HG02973 (cell line): ENCODE measurements around the gene ATG101.

Experiments used
- ATAC-seq: cut with Tn5 transposase; IDR thresholded peaks from one replicate; pipeline ENCODE4 v1.9.1; 2021; ENCODE audit warnings: moderate library complexity; ENCODE audit not compliant: unreplicated experiment

The ATG101 gene

DNA sequence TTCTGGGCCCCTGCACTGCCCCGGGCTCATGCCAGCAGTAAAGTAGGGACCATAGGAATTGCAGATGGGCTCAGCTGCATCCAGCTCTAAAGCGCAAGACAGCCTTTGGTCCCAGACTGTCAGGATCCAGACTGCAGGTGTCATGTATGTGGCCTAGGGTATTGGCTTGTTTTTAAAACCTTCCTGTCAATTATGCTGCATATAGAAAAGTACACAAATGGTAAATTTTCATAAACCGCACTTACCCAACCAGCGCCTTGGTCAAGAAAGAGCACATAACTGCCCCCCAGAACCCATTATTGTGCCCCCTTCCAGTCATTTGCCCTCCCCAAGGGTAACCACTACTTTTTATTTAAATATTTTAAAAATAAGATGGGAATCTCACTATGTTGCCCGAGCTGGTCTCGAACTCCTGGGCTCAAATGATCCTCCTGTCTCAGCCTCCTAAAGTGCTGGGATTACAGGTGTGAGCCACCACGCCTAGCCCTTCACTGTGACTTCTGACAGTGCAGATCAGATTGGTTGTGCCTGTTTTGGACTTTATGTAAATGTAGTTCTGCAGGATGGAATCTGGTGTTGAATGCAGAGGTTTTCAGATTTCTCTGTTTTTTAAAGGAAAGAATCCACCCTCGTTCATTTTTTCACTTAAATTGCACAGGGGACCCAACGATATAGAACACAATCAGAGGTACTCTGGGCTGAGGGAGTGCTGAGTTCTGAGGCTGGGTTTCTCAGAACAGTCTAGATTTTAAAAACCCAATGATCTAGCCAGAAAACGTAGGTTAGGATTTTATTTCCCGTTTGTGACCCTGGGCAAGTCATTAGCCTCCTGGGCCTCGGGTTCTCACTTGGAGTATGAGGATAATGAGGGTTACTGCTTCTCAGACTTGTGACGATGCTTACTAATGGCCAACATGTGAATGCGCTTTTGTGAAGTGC, 11.9 kb upstream of the ATG101 start:
- ATAC-seq = no peak

DNA sequence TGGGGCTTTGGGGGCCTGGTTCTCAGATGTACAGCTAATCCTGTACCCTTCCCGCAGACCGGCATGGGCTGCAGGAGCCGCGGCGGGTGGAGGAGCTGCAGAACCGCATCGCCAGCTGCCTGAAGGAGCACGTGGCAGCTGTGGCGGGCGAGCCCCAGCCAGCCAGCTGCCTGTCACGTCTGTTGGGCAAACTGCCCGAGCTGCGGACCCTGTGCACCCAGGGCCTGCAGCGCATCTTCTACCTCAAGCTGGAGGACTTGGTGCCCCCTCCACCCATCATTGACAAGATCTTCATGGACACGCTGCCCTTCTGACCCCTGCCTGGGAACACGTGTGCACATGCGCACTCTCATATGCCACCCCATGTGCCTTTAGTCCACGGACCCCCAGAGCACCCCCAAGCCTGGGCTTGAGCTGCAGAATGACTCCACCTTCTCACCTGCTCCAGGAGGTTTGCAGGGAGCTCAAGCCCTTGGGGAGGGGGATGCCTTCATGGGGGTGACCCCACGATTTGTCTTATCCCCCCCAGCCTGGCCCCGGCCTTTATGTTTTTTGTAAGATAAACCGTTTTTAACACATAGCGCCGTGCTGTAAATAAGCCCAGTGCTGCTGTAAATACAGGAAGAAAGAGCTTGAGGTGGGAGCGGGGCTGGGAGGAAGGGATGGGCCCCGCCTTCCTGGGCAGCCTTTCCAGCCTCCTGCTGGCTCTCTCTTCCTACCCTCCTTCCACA, 11.0 kb upstream of the ATG101 start:
- ATAC-seq = no peak

DNA sequence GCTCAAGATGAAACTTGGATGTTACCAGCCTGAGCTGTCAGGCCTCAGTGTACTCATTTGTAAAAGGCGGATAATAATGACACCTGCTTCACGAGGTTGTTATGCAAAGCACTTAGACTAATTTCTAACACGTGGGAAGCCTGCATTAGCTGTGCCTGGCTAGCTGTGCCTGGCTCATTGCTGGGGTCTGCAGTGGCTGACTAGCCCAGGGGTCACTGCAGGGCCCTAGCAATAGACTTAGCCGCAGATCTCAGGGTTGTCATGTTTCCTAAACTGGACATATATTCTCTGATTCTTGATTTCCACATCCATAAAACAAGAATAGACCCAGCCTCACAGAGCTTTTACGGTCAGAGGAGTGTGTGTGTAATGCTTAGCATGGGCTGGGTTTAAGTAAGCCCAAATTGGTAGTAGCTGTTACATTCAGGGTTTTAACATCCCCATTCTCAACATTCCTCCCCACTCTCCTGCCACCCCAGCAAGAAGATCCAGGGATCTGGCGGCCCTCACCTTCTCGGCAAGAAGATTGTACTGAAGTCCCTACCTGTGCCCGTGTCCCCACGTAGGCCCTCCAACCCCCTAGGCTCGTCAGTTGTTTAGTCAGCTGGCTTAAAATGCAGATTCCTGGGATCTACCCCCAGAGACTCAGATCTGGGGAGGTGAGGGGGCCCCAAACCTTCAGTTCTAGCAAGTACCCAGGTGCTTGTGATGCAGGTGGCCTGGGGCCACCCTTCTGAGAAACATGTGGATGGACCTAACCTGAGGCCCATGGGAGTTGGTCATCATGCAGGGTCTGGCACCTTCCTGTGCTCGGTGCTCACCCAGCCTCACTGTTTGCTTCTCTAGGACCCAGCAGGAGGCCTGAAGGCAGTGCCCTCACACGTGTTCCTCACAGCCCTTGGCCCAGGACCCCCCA, 9.9 kb upstream of the ATG101 start:
- ATAC-seq = no peak

DNA sequence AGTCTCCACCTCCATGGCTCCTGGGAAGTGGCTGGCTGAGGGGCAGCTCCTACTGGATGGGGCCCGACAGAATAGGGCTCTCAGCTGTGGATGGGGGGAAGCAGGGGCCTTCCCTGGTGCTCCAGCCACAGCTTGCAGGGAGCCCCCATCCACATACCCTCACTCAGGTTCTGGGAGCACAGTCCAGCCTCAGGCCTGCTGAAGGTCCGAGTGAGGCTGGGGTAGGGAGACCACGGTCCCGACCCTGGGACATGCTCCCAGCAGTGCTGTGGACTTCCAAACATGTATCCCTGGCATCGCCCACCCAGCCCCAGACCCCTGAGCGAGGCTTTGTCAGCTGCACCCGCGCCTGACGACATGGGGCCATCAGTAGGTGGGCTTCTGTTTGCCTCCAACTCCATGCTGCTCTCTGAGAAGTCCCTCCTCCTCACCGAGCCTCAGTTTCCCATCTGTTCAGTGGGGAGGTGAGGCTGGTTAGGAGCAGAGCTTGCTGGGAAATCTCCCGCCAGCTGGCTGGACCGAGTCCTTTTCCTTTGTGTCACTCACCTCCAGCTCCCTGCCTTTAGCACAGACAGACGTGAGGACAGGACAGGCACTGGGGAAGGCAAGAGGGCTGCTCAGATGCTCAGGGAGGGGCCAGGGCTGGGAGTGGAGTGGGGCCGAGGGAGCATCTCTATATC, 9.1 kb upstream of the ATG101 start:
- ATAC-seq = no peak

DNA sequence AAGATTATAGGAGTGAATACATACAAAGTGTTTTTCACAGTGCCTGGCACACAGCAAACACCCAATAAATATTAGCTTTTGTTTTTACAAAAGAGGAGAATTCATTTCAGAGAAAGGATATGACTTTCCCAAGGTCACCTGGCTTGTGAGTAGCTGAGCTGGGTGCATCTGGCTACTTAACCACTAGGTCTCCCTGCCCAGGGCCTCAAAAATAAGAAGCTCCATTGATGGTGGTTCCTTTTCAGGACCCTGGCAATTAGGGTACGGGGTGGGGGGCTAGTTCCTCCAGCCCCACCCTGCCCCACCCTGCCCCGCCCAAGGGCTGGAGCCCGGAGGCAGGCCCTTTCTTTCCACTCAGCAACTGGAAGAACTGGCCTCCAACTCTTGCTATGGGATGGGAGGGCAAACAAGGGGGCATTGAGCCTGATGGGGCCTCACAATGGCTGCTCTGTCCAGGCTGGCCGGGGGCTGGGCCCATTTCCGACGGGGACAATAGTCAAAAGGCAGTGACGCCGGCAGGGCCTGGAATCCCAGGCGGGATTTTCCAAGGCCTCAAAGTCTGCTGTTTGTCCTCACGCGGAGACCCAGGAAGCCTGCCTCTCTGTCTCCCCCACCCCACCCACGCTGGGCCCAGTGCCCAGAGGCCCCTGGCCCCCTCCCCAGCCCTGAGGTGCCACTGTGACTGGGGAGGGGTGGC, 8.2 kb upstream of the ATG101 start:
- no peak for ATAC-seq

- ATAC-seq = no peak
Observed at GRCh38 chr12:52062167-52063081, 7.4 kb upstream of the ATG101 start.

GRCh38 chr12:52063082-52063924, 6.5 kb upstream of the ATG101 start:
- ATAC-seq = no peak

GRCh38 chr12:52063981-52064649, 5.7 kb upstream of the ATG101 start:
- ATAC-seq = no peak

GRCh38 chr12:52066346-52067080, 3.3 kb upstream of the ATG101 start:
- no peak for ATAC-seq

DNA sequence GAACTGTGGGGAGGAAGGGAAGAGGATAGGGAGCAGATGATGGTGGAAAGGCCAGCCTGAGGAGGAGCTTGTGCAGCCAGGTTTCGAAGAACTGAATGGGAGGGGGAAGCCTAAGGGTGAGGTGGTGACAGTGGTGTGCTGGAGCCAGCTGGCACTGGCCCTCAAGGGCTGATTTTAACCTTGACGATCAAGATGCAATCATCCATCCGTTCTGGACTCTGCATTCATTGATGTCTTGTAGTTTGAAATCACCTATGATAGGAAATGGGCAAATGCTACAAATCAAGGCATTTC, 2.8 kb upstream of the ATG101 start:
- ATAC-seq = no peak

- peak; percentile 21 for ATAC-seq
Observed at GRCh38 chr12:52070185-52070925, 577 bp downstream of the ATG101 start.

DNA sequence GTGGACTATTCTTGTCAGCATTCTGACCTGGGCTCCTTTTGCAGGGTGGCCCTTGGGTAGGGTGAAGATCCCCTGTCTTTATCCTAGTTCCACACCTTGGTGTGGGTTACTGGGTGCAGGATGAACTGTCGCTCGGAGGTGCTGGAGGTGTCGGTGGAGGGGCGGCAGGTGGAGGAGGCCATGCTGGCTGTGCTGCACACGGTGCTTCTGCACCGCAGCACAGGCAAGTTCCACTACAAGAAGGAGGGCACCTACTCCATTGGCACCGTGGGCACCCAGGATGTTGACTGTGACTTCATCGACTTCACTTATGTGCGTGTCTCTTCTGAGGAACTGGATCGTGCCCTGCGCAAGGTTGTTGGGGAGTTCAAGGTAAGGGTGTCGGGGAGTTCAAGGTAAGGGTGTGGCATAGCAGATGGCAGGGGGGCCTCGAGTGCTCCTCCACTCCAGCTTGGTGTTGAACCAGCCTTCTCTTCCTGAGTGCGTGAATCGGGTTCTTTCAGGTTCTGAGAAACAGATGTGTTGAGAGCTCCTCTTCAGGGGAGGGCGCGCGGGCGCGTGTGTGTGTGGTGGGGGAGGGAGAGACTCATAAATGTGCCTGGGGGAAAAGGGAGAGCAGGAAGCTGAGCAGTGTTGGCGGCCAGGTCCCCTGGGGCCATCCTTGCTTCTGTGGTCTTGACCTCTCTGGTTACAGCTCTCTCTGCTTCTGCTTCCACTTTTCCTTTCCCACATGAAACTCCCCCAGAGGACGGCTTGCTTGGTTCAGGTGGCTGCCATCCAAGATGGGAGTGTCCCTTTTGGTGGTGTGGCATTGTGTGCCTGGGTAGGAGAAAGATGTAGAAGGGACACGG, 4.0 kb downstream of the ATG101 start:
- ATAC-seq = no peak

GRCh38 chr12:52074971-52075724, 5.4 kb downstream of the ATG101 start:
- ATAC-seq = no peak

DNA sequence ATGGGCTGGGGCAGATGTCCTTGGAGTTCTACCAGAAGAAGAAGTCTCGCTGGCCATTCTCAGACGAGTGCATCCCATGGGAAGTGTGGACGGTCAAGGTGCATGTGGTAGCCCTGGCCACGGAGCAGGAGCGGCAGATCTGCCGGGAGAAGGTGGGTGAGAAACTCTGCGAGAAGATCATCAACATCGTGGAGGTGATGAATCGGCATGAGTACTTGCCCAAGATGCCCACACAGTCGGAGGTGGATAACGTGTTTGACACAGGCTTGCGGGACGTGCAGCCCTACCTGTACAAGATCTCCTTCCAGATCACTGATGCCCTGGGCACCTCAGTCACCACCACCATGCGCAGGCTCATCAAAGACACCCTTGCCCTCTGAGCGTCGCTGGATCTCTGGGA, 7.0 kb downstream of the ATG101 start:
- ATAC-seq = no peak

GRCh38 chr12:52078276-52078675, 8.5 kb downstream of the ATG101 start:
- no peak for ATAC-seq
